ENCODE measurements around the gene POLR1C.
"Not testable (repeated sequence)": the region's sequence is repeated elsewhere in the genome, so short reads cannot be mapped to it uniquely, and the experiment has no call there.

POLR1C gene

GRCh38 chr6:43510827-43511163, 6.1 kb upstream of the POLR1C start:
- DNase-seq = no peak

DNA sequence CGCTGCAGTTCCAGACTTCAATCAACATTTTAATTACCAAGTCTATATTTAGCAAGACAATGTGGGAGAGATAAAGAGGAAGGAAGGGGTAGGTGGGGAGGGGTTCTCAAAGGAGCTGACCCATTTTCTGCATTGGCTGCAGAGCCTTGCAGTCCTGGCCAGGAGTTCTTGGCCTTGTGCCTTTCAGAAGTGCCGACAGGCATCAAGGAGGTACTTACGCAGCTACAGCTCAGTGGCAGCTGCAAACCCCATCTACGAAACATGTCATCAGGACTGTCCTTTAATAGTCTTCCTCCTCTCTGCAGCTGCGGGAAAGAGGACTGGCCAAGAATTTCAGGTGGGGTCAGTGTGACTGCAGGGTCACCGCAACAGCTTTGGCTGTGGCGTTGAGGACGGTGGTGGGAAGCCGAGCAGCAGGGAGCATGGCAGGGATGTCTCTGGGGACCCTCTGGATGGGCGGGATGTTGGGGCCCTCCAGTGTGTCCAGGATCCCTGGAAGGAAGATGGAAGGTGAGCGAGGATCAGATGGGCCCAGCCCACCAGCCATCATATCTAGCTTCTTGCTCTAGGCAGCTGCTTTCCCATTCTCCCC, 5.0 kb upstream of the POLR1C start:
- DNase-seq = no peak

GRCh38 chr6:43515808-43516207, 1.1 kb upstream of the POLR1C start:
- no peak for DNase-seq

GRCh38 chr6:43516367-43516696, 557 bp upstream of the POLR1C start:
- no peak for DNase-seq

- no peak for DNase-seq
Observed at GRCh38 chr6:43517505-43518357, 842 bp downstream of the POLR1C start.

DNA sequence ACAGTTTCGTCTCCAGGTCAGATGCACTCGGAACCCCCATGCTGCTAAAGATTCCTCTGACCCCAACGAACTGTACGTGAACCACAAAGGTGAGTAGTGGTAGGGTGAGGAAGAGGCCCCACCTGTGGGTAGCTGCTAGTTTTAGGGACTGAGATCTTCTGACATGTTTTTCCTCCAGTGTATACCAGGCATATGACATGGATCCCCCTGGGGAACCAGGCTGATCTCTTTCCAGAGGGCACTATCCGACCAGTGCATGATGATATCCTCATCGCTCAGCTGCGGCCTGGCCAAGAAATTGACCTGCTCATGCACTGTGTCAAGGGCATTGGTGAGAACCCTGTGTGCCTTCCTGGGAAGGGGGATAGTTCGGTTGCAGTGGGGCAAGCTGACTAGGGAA, 3.2 kb downstream of the POLR1C start:
- no peak for DNase-seq

DNA sequence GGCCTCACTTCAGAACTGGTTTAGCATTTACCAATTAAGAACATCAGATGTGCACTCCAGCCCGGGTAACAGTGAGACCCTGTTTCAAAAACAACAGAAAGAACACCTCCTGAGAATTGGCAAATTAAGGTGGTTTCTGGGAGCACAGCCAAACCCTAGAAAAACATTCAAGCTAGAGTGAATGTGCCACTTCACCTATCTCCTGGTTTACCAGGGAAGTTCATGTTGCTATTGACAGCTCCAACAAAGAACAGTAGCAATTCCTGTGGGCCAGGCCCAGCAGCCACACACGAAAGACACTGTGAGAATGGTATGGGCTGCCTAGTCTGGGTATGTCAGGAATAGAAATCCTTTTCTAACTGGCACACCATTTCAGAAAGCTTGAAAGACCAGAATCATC, 4.9 kb downstream of the POLR1C start:
- DNase-seq = no peak

GRCh38 chr6:43522547-43523261, 5.8 kb downstream of the POLR1C start:
- no peak for DNase-seq

- no peak for DNase-seq
Observed at GRCh38 chr6:43523284-43523683, 6.4 kb downstream of the POLR1C start.

- no peak for DNase-seq
Observed at GRCh38 chr6:43524483-43524961, 7.6 kb downstream of the POLR1C start.

DNA sequence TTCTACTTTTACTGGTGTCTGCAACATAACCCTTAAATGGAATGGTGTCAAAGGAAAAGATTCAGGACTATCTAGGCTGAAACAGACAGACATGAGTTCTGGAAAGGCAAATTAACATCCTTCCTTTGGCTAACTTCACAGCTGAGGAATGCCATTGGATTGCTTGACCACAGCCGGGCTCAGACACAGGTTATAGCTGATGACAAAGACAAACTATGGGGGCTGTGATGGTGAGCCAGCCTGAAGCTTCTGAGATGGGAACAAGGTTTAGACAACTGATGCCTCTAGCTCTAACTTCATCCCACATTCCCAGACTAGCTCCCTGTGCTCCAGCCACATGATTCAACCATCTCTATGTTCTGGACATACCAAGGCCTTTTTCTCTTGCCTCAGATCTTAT, 15.3 kb downstream of the POLR1C start:
- no peak for DNase-seq

DNA sequence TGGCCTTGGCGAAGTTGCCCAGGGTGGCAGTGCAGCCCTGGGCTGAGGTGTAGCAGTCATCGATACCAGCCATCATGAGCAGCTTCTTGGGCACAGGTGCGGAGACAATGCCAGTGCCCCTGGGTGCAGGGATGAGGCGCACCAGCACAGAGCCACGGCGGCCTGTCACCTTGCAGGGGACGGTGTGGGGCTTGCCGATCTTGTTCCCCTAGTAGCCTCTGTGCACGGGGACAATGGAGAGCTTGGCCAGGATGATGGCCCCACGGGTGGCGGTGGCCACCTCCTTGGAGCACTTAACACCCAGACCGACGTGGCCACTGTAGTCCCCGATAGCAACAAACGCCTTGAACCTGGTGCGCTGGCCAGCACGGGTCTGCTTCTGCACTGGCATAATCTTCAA, 22.1 kb downstream of the POLR1C start:
- not testable (repeated sequence) for DNase-seq

DNA sequence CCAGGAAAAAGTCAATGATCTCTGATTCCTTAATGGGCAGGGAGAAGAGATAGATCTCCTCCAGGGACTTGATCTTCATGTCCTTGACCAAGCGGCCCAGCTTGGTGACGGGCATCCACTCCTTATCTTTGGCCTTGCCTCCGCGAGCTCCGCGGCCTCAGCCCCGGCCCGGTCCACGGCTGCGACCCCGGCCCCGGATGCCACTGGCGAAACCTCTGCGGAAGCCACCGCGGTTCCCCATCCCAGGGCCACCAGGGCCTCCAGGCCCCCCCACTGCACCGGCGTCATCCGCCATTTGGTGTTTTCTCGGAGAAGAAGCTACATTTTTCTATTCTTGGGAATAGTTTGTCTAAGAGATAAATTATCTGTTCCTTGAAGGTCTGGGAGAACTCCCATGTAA, 22.5 kb downstream of the POLR1C start:
- DNase-seq = not testable (repeated sequence)

- no peak for DNase-seq
Observed at GRCh38 chr6:43540507-43540906, 23.6 kb downstream of the POLR1C start.

DNA sequence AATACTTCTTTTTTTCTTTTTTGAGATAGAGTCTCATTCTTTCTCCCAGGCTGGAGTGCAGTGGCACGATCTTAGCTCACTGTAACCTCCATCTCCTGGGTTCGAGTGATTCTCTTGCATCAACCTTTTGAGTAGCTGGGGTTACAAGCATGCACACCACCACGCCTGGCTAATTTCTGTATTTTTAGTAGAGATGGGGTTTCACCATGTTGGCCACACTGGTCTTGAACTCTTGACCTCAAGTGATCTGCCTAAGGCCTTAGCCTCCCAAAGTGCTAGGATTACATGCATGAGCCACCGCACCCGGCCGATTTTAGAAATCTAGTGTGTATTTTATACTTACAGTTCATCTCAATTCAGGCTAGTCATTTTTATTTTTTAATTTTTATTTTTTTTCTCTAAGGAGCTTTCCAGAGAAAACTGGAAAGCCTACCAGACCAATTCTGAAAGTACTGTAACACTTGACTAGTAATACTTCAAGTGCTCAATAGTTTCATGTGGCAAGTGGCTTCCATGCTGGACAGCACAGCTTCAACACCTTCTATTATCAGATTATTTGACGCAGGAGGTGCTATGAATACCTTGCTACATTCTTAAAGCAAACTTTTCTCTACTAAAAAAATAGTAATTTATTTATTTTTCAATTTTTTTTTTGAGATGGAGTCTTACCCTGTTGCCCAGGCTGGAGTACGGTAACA, 25.0 kb downstream of the POLR1C start:
- DNase-seq = no peak

- DNase-seq = no peak
Observed at GRCh38 chr6:43544461-43544860, 27.6 kb downstream of the POLR1C start.

DNA sequence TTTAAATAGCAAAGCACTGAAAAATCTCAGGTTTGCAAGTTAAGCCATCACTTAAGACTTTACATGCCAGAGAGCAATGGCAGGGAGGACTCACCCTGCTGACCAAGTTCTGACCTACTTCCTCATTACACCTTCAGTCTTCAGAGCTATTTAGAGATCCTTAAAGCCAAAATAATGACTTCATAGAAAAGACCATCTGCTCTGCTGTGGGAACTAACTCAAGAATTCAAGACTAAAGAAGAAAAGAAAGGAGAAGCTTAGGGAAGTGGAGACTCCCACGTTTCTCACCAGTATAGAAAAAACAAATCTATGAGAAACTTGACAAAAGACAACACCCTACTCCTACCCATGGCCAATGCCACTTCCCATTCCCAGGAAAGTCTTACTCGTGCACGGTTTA, 30.3 kb downstream of the POLR1C start:
- DNase-seq = no peak

DNA sequence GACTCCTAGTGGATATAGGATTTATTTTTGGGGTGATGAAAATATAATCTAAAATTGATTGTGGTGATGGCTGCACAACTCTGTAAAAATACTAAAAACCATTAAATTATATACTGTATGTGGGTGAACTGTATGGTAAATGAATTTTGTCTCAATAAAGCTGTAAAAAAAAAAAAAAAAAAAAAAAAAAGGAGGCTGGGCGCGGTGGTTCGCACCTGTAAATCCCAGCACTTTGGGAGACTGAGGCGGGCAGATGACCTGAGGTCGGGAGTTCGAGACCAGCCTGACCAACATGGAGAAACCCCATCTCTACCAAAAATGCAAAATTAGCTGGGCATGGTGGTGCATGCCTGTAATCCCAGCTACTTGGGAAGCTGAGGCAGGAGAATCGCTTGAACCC, 40.7 kb downstream of the POLR1C start:
- not testable (repeated sequence) for DNase-seq

DNA sequence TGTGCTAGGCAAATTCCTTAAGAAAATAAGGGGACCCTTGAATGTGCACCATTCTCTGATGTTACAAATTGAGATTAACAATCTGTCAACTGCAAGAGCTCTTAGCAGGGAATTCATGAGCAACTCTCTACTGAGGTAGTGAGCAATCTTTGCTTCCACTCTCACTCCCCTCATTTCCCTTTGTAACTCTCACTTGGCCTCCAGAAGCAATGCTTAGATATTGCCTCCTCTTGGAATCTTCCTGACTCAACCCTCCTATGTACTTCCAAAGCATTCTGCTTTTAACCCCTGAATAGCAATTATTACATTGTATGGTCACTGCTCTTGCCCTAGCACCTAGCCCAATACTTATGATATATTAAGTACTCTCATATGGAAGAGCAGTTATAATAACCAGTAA, 42.4 kb downstream of the POLR1C start:
- DNase-seq = no peak

GRCh38 chr6:43570876-43571441, 54.1 kb downstream of the POLR1C start:
- DNase-seq = peak; percentile 90

All from activated CD4-positive, alpha-beta T cell treated with anti-CD3 and anti-CD28 coated beads, Interleukin-10, Interleukin-2, amounts not matched to agents 100 ng/mL and 50 ng/mL, durations not matched to agents 16 hours and 8 hours (primary cell).